Coronary artery (tissue), 2 donors: ENCODE measurements around the gene HYCC1.

Experiments
- DNase-seq: peaks from one replicate; pipeline ENCODE4 v3.0.0-alpha.2; 2017; ENCODE audit warnings: low spot score
- H3K27ac ChIP-seq, 2 donors: fragments of 200-600 bp; sonication (generic); one replicate each; pipeline ENCODE4 v1.5.1; 2016 to 2019
- H3K4me3 ChIP-seq: fragments of 200-600 bp; sonication (generic); 2 replicates; pipeline ENCODE4 v1.5.1; 2016; ENCODE audit warnings: mild to moderate bottlenecking, moderate library complexity
- CTCF ChIP-seq: fragments of 200-600 bp; sonication (generic); IDR thresholded peaks from one replicate; pipeline ENCODE4 v1.5.1; 2019; ENCODE audit warnings: antibody characterized with exemption

The HYCC1 gene

GRCh38 chr7:23014681-23015080 is 751 bp upstream of the HYCC1 start:
- no peak for TF ChIP-seq CTCF
- DNase-seq, result no peak
- Histone ChIP-seq H3K27ac (no peak overlapping the region), H3K4me3 (no peak overlapping the region)

- Histone ChIP-seq H3K27ac (peak overlapping the region; percentile 87 to 92), H3K4me3 (peak overlapping the region; percentile 96)
- TF ChIP-seq CTCF, result no peak
- DNase-seq, result no peak
These were observed 819 bp downstream of the HYCC1 start for GRCh38 chr7:23012908-23013714.

GRCh38 chr7:23012186-23012585 is 1.7 kb downstream of the HYCC1 start:
- DNase-seq, result no peak
- TF ChIP-seq CTCF, result no peak
- peak overlapping the region; percentile 96 for H3K4me3 ChIP-seq
- peak overlapping the region in 1 of 2 donors; percentile 92 for H3K27ac ChIP-seq

- Histone ChIP-seq H3K4me3 (peak overlapping the region; percentile 96), H3K27ac (peak overlapping the region in 1 of 2 donors; percentile 19)
- TF ChIP-seq CTCF, result no peak
- DNase-seq, result no peak
These were observed 2.6 kb downstream of the HYCC1 start for GRCh38 chr7:23011222-23011924.

GRCh38 chr7:23009303-23009702 is 4.6 kb downstream of the HYCC1 start:
- no peak for TF ChIP-seq CTCF
- DNase-seq, result no peak

GRCh38 chr7:23004247-23004520 is 9.7 kb downstream of the HYCC1 start:
- H3K4me3 ChIP-seq, result no peak overlapping the region
- no peak for DNase-seq
- H3K27ac ChIP-seq, result peak overlapping the region; percentile 21 to 70
- TF ChIP-seq CTCF, result no peak

More at GRCh38 chr7:23009303-23009702, 4.6 kb downstream of the HYCC1 start:
- Histone ChIP-seq H3K4me3 (no peak overlapping the region), H3K27ac (peak overlapping the region; percentile 17 to 46)
